Measurements from ENCODE around the gene TMEM253. TPM values are rescaled to one million over a fixed set of nuclear protein-coding genes. Genes with fewer than 3 reads are reported as not detected.

TMEM253 gene
- total and polyA plus RNA-seq, 5 experiments from 2014 or later: not detected

GRCh38 chr14:21073921-21074320 is 26.9 kb upstream of the TMEM253 start:
- DNase-seq: no peak
- Mint-ChIP-seq H3K36me3 (no peaks in the 10 kb centered on the region), H3K9me3 (no peaks in the 10 kb centered on the region), H3K27me3 (peaks cover 15 to 47% (median 33%) of the 10 kb centered on the region in 5 donors), H3K27ac (peak overlapping the region in 1 of 10 donors; percentile 6), H3K4me1 (peaks cover 17 to 32% (median 30%) of the 10 kb centered on the region in 4 donors), H3K4me3 (no peak overlapping the region)
- no peak for ATAC-seq
- POLR2A ChIA-PET: no interaction called here

GRCh38 chr14:21074398-21075272 is 26.2 kb upstream of the TMEM253 start:
- Mint-ChIP-seq H3K4me3 (no peak overlapping the region), H3K27ac (no peak overlapping the region), H3K9me3 (no peaks in the 10 kb centered on the region), H3K4me1 (peaks cover 11 to 25% (median 22%) of the 10 kb centered on the region in 4 donors), H3K36me3 (no peaks in the 10 kb centered on the region), H3K27me3 (peaks cover 9 to 40% (median 26%) of the 10 kb centered on the region in 5 donors)
- ATAC-seq (no peak), DNase-seq (no peak)
- POLR2A ChIA-PET: no interaction called here

- Mint-ChIP-seq H3K36me3 (no peaks in the 10 kb centered on the region), H3K27me3 (peaks cover 12 to 29% (median 19%) of the 10 kb centered on the region in 5 donors), H3K4me3 (no peak overlapping the region), H3K27ac (no peak overlapping the region), H3K9me3 (no peaks in the 10 kb centered on the region), H3K4me1 (peaks cover 8 to 17% (median 14%) of the 10 kb centered on the region in 4 donors)
- POLR2A ChIA-PET: no interaction called here
- ATAC-seq: no peak
- no peak for DNase-seq
Observed at GRCh38 chr14:21075719-21076437, 25.0 kb upstream of the TMEM253 start.

GRCh38 chr14:21077672-21078071 is 23.2 kb upstream of the TMEM253 start:
- no peak for DNase-seq
- no peaks in the 10 kb centered on the region for H3K4me1 Mint-ChIP-seq
- peaks cover 3 to 14% (median 8%) of the 10 kb centered on the region in 5 donors for H3K27me3 Mint-ChIP-seq
- H3K9me3 Mint-ChIP-seq: no peaks in the 10 kb centered on the region
- POLR2A ChIA-PET: no interaction called here
- no peaks in the 10 kb centered on the region for H3K36me3 Mint-ChIP-seq
- peak in 1 of 2 donors; percentile 30 for ATAC-seq
- H3K27ac Mint-ChIP-seq: peak overlapping the region in 1 of 10 donors; percentile 3
- H3K4me3 Mint-ChIP-seq: no peak overlapping the region

- no peaks in the 10 kb centered on the region for H3K9me3 Mint-ChIP-seq
- no peak overlapping the region for H3K4me3 Mint-ChIP-seq
- no peak overlapping the region for H3K27ac Mint-ChIP-seq
- POLR2A ChIA-PET: interaction anchor here (1.1 kb wide), 1 partner anchor 25 kb away, joined by 3 read pairs; no protein-coding TSS in a partner anchor
- DNase-seq (no peak), ATAC-seq (no peak)
- no peaks in the 10 kb centered on the region for H3K4me1 Mint-ChIP-seq
- H3K27me3 Mint-ChIP-seq: peaks cover 1 to 10% (median 5%) of the 10 kb centered on the region in 5 donors
- no peaks in the 10 kb centered on the region for H3K36me3 Mint-ChIP-seq
Observed at GRCh38 chr14:21078287-21078686, 22.6 kb upstream of the TMEM253 start.

GRCh38 chr14:21078726-21079125 is 22.1 kb upstream of the TMEM253 start:
- DNase-seq (no peak), ATAC-seq (no peak)
- Mint-ChIP-seq H3K36me3 (no peaks in the 10 kb centered on the region), H3K27ac (peak overlapping the region in 1 of 10 donors; percentile 23), H3K9me3 (no peaks in the 10 kb centered on the region), H3K27me3 (peaks cover 0 to 6% (median under 1%) of the 10 kb centered on the region in 5 donors), H3K4me1 (no peaks in the 10 kb centered on the region), H3K4me3 (no peak overlapping the region)
- POLR2A ChIA-PET: interaction anchor here (1.1 kb wide), 1 partner anchor 25 kb away, joined by 3 read pairs; no protein-coding TSS in a partner anchor

- Mint-ChIP-seq H3K36me3 (no peaks in the 10 kb centered on the region), H3K27me3 (peaks cover 0 to 6% (median 0%) of the 10 kb centered on the region in 5 donors), H3K4me3 (no peak overlapping the region), H3K9me3 (no peaks in the 10 kb centered on the region), H3K27ac (no peak overlapping the region), H3K4me1 (peaks cover 2 to 8% (median 3%) of the 10 kb centered on the region in 4 donors)
- POLR2A ChIA-PET: interaction anchor here (0.9 kb wide), 1 partner anchor 10 kb away, joined by 4 read pairs; no protein-coding TSS in a partner anchor
- ATAC-seq (no peak), DNase-seq (no peak)
Observed at GRCh38 chr14:21081521-21082142, 19.2 kb upstream of the TMEM253 start.

GRCh38 chr14:21083565-21084325 is 17.1 kb upstream of the TMEM253 start:
- Mint-ChIP-seq H3K9me3 (no peaks in the 10 kb centered on the region), H3K4me3 (no peak overlapping the region), H3K27me3 (peaks cover 0 to 6% (median 0%) of the 10 kb centered on the region in 5 donors), H3K4me1 (peaks cover 11 to 22% (median 20%) of the 10 kb centered on the region in 4 donors), H3K27ac (peak overlapping the region in 6 of 10 donors; percentile 0 to 99 (median 68)), H3K36me3 (no peaks in the 10 kb centered on the region)
- ATAC-seq (no peak), DNase-seq (no peak)
- POLR2A ChIA-PET: no interaction called here

GRCh38 chr14:21084396-21084795 is 16.5 kb upstream of the TMEM253 start:
- Mint-ChIP-seq H3K27ac (peak overlapping the region in 6 of 10 donors; percentile 17 to 99 (median 70)), H3K4me1 (peaks cover 13 to 27% (median 24%) of the 10 kb centered on the region in 4 donors), H3K36me3 (no peaks in the 10 kb centered on the region), H3K9me3 (no peaks in the 10 kb centered on the region), H3K27me3 (peaks cover 0 to 6% (median 0%) of the 10 kb centered on the region in 5 donors), H3K4me3 (no peak overlapping the region)
- POLR2A ChIA-PET: no interaction called here
- ATAC-seq (no peak), DNase-seq (no peak)

GRCh38 chr14:21084998-21085853 is 15.6 kb upstream of the TMEM253 start:
- H3K4me3 Mint-ChIP-seq: peak overlapping the region in 1 of 10 donors; percentile 12
- POLR2A ChIA-PET: interaction anchor here (4.0 kb wide), 1 partner anchor 19 kb away, joined by 34 read pairs; no protein-coding TSS in a partner anchor
- H3K27me3 Mint-ChIP-seq: peaks cover 0 to 6% (median 0%) of the 10 kb centered on the region in 5 donors
- no peaks in the 10 kb centered on the region for H3K36me3 Mint-ChIP-seq
- ATAC-seq (no peak), DNase-seq (no peak)
- H3K9me3 Mint-ChIP-seq: no peaks in the 10 kb centered on the region
- H3K4me1 Mint-ChIP-seq: peaks cover 13 to 28% (median 24%) of the 10 kb centered on the region in 4 donors
- peak overlapping the region in 8 of 10 donors; percentile 63 to 100 (median 92) for H3K27ac Mint-ChIP-seq

- no peaks in the 10 kb centered on the region for H3K9me3 Mint-ChIP-seq
- no peak for ATAC-seq
- POLR2A ChIA-PET: interaction anchor here (1.2 to 4.0 kb wide), 4 partner anchors 11 to 20 kb away, joined by 4 to 34 read pairs (median 10); partner anchors contain the start of gene ARHGEF40
Observed at GRCh38 chr14:21086908-21087293, 14.0 kb upstream of the TMEM253 start.

More at GRCh38 chr14:21086908-21087293, 14.0 kb upstream of the TMEM253 start:
- H3K36me3 Mint-ChIP-seq: no peaks in the 10 kb centered on the region
- H3K4me1 Mint-ChIP-seq: peaks cover 13 to 34% (median 25%) of the 10 kb centered on the region in 4 donors
- H3K27me3 Mint-ChIP-seq: peaks cover 0 to 6% (median 0%) of the 10 kb centered on the region in 5 donors
- no peak for DNase-seq
- H3K4me3 Mint-ChIP-seq: peak overlapping the region in 1 of 10 donors; percentile 27
- H3K27ac Mint-ChIP-seq: peak overlapping the region; percentile 78 to 100 (median 92)
